T-helper 2 cell (primary cell): ENCODE results near the gene GRID2.
"Not testable (repeated sequence)": the region's sequence is repeated elsewhere in the genome, so short reads cannot be mapped to it uniquely, and the experiment has no call there.

Experiments used
- DNase-seq, 5 experiments: peaks; one replicate each; pipeline versions ENCODE4 v3.0.0 to v3.0.0-alpha.2; 2012 to 2022

The GRID2 gene

GRCh38 chr4:93346840-93347239 is 1043.1 kb downstream of the GRID2 start:
- DNase-seq, result no peak

- DNase-seq, result no peak
Observed at GRCh38 chr4:93348896-93349295, 1045.1 kb downstream of the GRID2 start.

- no peak for DNase-seq
Observed at GRCh38 chr4:93351846-93352245, 1048.1 kb downstream of the GRID2 start.

- no peak for DNase-seq
Observed at GRCh38 chr4:93355411-93355810, 1051.6 kb downstream of the GRID2 start.

- DNase-seq, result no peak
Observed at GRCh38 chr4:93359586-93359985, 1055.8 kb downstream of the GRID2 start.

GRCh38 chr4:93366169-93366755 is 1062.5 kb downstream of the GRID2 start:
- DNase-seq, result not testable (repeated sequence)

GRCh38 chr4:93368968-93369367 is 1065.2 kb downstream of the GRID2 start:
- no peak for DNase-seq

- DNase-seq, result no peak
Observed at GRCh38 chr4:93370256-93370655, 1066.5 kb downstream of the GRID2 start.

GRCh38 chr4:93373893-93374860 is 1070.4 kb downstream of the GRID2 start:
- DNase-seq, result no peak

GRCh38 chr4:93384241-93384640 is 1080.5 kb downstream of the GRID2 start:
- DNase-seq, result no peak

- no peak for DNase-seq
Observed at GRCh38 chr4:93384887-93385286, 1081.1 kb downstream of the GRID2 start.

GRCh38 chr4:93394545-93395081 is 1090.8 kb downstream of the GRID2 start:
- DNase-seq, result no peak

GRCh38 chr4:93396272-93396671 is 1092.5 kb downstream of the GRID2 start:
- DNase-seq, result no peak

- DNase-seq, result no peak
Observed at GRCh38 chr4:93403571-93403970, 1099.8 kb downstream of the GRID2 start.

- DNase-seq, result no peak
Observed at GRCh38 chr4:93407493-93408275, 1103.9 kb downstream of the GRID2 start.

- DNase-seq, result no peak
Observed at GRCh38 chr4:93409035-93409434, 1105.3 kb downstream of the GRID2 start.

- no peak for DNase-seq
Observed at GRCh38 chr4:93414041-93414550, 1110.3 kb downstream of the GRID2 start.

- DNase-seq, result no peak
Observed at GRCh38 chr4:93416344-93417128, 1112.8 kb downstream of the GRID2 start.

GRCh38 chr4:93431371-93431770 is 1127.6 kb downstream of the GRID2 start:
- no peak for DNase-seq

GRCh38 chr4:93433840-93434239 is 1130.1 kb downstream of the GRID2 start:
- no peak for DNase-seq

GRCh38 chr4:93436000-93436626 is 1132.3 kb downstream of the GRID2 start:
- DNase-seq, result no peak
